ENCODE measurements around the gene NOS1. TPM values are rescaled to one million over a fixed set of nuclear protein-coding genes. Genes with fewer than 3 reads are reported as not detected.
"Not testable (repeated sequence)": the region's sequence is repeated elsewhere in the genome, so short reads cannot be mapped to it uniquely, and the experiment has no call there.

Gene NOS1
- total RNA-seq, 1 donor from 2014 or later, result 0.80 TPM

DNA sequence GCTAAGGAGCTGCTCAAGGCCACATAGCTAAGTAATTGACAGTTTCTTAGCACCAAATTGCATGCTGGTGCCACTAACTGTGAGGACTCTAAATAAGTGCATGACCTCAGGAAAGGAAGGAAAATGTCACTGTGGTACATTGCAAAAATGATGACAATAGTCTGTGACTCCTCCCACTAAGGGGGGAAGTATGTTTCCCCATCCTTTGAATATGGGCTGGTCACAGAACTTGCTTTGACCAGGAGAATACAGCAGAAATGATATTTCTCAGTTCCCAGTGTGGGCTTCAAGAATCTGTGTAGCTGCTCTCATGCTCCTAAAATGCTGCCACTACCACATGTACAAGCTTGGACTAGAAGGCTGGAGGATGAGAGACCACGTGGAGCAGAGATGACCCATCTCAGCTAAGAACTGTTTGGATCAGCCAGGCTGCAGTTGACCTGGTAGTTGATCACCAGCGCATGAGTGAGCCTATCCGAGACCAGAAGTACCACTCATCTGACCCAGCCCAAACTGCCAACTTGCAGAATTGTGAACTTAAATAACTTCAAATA is 42.2 kb upstream of the NOS1 start:
- TF ChIP-seq, protein P1, sequence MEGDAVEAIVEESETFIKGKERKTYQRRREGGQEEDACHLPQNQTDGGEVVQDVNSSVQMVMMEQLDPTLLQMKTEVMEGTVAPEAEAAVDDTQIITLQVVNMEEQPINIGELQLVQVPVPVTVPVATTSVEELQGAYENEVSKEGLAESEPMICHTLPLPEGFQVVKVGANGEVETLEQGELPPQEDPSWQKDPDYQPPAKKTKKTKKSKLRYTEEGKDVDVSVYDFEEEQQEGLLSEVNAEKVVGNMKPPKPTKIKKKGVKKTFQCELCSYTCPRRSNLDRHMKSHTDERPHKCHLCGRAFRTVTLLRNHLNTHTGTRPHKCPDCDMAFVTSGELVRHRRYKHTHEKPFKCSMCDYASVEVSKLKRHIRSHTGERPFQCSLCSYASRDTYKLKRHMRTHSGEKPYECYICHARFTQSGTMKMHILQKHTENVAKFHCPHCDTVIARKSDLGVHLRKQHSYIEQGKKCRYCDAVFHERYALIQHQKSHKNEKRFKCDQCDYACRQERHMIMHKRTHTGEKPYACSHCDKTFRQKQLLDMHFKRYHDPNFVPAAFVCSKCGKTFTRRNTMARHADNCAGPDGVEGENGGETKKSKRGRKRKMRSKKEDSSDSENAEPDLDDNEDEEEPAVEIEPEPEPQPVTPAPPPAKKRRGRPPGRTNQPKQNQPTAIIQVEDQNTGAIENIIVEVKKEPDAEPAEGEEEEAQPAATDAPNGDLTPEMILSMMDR (IDR thresholded peaks at IDR 0.05; ENCODE audit: unreplicated experiment), result no peak
- H3K27ac Mint-ChIP-seq, result no peak overlapping the region
- no peak overlapping the region for H3K4me3 Mint-ChIP-seq
- H3K9me3 Mint-ChIP-seq, result peaks cover 13% of the 10 kb centered on the region
- DNase-seq (ENCODE audit: low spot score in 2 of 2, unreplicated experiment in 2 of 2), result no peak
- peaks cover 35% of the 10 kb centered on the region for H3K27me3 Mint-ChIP-seq (ENCODE audit: low read depth)
- H3K4me1 Mint-ChIP-seq, result peaks cover 9% of the 10 kb centered on the region
- no peaks in the 10 kb centered on the region for H3K36me3 Mint-ChIP-seq

- Mint-ChIP-seq H3K9me3 (peaks cover 13% of the 10 kb centered on the region), H3K4me1 (no peaks in the 10 kb centered on the region), H3K27me3 (ENCODE audit: low read depth) (peaks cover 31% of the 10 kb centered on the region), H3K27ac (no peak overlapping the region), H3K36me3 (no peaks in the 10 kb centered on the region), H3K4me3 (no peak overlapping the region)
- TF ChIP-seq, protein P1 (IDR thresholded peaks at IDR 0.05; ENCODE audit: unreplicated experiment), result no peak
- no peak for DNase-seq (ENCODE audit: low spot score in 2 of 2, unreplicated experiment in 2 of 2)
Observed at GRCh38 chr12:117402363-117402762, 40.9 kb upstream of the NOS1 start.

- no peak for DNase-seq (ENCODE audit: low spot score in 2 of 2, unreplicated experiment in 2 of 2)
- TF ChIP-seq, protein P1 (IDR thresholded peaks at IDR 0.05; ENCODE audit: unreplicated experiment), result no peak
- H3K27ac Mint-ChIP-seq, result no peak overlapping the region
- peaks cover 18% of the 10 kb centered on the region for H3K9me3 Mint-ChIP-seq
- no peaks in the 10 kb centered on the region for H3K36me3 Mint-ChIP-seq
- peaks cover 30% of the 10 kb centered on the region for H3K27me3 Mint-ChIP-seq (ENCODE audit: low read depth)
- H3K4me3 Mint-ChIP-seq, result no peak overlapping the region
- no peaks in the 10 kb centered on the region for H3K4me1 Mint-ChIP-seq
Observed at GRCh38 chr12:117400912-117401311, 39.5 kb upstream of the NOS1 start.

- H3K27me3 Mint-ChIP-seq (ENCODE audit: low read depth), result peaks cover 21% of the 10 kb centered on the region
- not testable (repeated sequence) for H3K27ac Mint-ChIP-seq; H3K4me1 Mint-ChIP-seq; H3K4me3 Mint-ChIP-seq; DNase-seq (ENCODE audit: low spot score in 2 of 2, unreplicated experiment in 2 of 2); H3K36me3 Mint-ChIP-seq
- peaks cover 18% of the 10 kb centered on the region for H3K9me3 Mint-ChIP-seq
Observed at GRCh38 chr12:117398482-117398881, 37.1 kb upstream of the NOS1 start.

- H3K9me3 Mint-ChIP-seq, result peaks cover 18% of the 10 kb centered on the region
- no peak overlapping the region for H3K4me3 Mint-ChIP-seq
- no peak overlapping the region for H3K27ac Mint-ChIP-seq
- no peaks in the 10 kb centered on the region for H3K4me1 Mint-ChIP-seq
- peaks cover 37% of the 10 kb centered on the region for H3K27me3 Mint-ChIP-seq (ENCODE audit: low read depth)
- DNase-seq (ENCODE audit: low spot score in 2 of 2, unreplicated experiment in 2 of 2), result no peak
- H3K36me3 Mint-ChIP-seq, result no peaks in the 10 kb centered on the region
- TF ChIP-seq, protein P1 (IDR thresholded peaks at IDR 0.05; ENCODE audit: unreplicated experiment), result no peak
Observed at GRCh38 chr12:117395766-117396165, 34.3 kb upstream of the NOS1 start.

DNA sequence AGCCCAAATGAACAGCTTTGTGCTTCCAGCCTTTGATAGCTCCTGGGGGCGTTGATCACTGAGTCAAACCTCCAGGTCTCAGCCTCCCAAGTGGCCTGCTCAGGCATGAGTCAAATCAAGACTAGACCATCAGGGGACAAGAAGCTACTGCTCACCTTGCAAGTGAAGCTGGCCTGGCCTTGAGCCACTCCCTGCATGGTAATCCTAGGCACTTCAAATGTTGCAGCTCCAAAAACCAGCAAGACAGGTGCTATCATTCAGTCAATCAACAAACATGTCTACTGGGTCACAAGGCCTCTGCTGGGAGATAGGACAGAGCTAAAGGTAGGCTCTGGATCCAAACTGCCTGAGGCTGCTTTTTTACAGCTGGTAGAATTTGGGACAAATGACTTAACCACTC is 33.1 kb upstream of the NOS1 start:
- Mint-ChIP-seq H3K27ac (no peak overlapping the region), H3K4me1 (no peaks in the 10 kb centered on the region), H3K36me3 (no peaks in the 10 kb centered on the region), H3K27me3 (ENCODE audit: low read depth) (peaks cover 38% of the 10 kb centered on the region), H3K9me3 (peaks cover 12% of the 10 kb centered on the region), H3K4me3 (no peak overlapping the region)
- TF ChIP-seq, protein P1 (IDR thresholded peaks at IDR 0.05; ENCODE audit: unreplicated experiment), result no peak
- no peak for DNase-seq (ENCODE audit: low spot score in 2 of 2, unreplicated experiment in 2 of 2)

Data from mesothelial cell of epicardium (in vitro differentiated cells).